ENCODE results near the gene KLK13.

The KLK13 gene

DNA sequence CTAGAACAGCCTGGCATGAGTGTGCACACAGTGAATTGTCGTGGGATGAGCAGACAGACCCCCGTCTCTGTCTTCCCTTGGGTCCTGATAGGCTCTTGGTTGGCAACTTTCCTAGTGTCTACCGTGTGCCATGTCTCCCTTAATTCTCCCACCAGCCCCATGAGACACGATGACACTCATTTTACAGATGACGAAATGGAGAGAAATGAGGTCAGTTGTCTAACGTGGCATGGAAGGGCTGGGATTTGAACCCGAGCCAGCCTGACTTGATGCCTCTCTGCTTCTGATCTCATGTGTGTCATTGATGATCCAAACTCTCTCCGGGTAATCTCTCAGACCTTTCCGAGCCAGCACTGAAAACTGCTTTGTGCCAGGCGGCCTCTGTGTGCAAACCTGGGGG lies 26.2 kb upstream of the KLK13 start:
- H3K9me3 ChIP-seq (ENCODE audit: control insufficient read depth, low read length) = no peaks in the 10 kb centered on the region
- no peak for DNase-seq (ENCODE audit: low read depth)
- H3K36me3 ChIP-seq (ENCODE audit: control insufficient read depth, insufficient read depth, low read length, severe bottlenecking) = no peaks in the 10 kb centered on the region
- H3K4me1 ChIP-seq (ENCODE audit: control insufficient read depth, insufficient read depth, low read length) = peaks cover 3% of the 10 kb centered on the region
- H3K4me3 ChIP-seq (ENCODE audit: low read length) = no peak overlapping the region
- no peaks in the 10 kb centered on the region for H3K27me3 ChIP-seq (replicated peaks; ENCODE audit: control insufficient read depth, insufficient read depth, low read length)
- H3K9ac ChIP-seq (ENCODE audit: low read length) = no peak overlapping the region

DNA sequence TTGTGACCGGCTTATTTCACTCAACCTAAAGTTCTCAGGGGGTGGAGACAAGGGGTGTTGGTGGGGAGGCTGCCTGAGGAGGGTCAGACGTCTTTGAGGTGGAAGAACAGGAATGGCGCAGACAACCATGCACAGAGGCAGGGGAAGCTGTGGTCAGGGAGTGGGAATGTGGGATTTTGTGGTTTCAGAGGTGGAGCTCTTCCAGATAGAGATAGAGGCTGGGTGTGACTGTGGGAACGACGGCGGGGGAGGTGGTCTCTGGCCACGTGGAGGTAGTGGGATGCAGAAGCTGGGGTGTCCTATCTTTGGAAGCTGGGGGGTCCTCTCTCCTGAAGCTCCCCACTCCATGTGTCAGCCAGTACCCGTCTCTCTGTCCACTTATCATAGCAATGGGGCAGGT lies 25.6 kb upstream of the KLK13 start:
- DNase-seq (ENCODE audit: low read depth) = no peak
- Histone ChIP-seq H3K36me3 (ENCODE audit: control insufficient read depth, insufficient read depth, low read length, severe bottlenecking) (no peaks in the 10 kb centered on the region), H3K27me3 (replicated peaks; ENCODE audit: control insufficient read depth, insufficient read depth, low read length) (no peaks in the 10 kb centered on the region), H3K9me3 (ENCODE audit: control insufficient read depth, low read length) (no peaks in the 10 kb centered on the region), H3K9ac (ENCODE audit: low read length) (no peak overlapping the region), H3K4me3 (ENCODE audit: low read length) (no peak overlapping the region), H3K4me1 (ENCODE audit: control insufficient read depth, insufficient read depth, low read length) (peaks cover 3% of the 10 kb centered on the region)

DNA sequence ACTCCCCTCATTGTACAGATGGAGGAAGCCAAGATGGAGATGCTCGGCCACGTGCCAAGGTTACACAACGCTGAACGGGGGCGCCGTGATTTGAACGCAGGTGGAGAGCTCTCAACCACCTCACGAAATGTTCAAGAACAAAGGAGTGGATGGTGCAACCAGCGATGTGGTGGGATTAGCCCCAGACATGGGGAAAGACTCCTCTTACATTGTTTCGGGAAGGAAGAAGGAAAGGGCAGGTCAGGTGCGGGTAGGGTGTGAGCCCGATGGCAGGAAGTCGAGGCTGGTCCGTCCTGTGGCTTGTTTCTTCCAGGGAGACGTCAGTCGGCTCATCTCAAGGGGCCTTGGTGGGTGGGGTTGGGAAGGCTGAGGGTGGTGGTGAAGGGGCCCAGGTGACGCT lies 24.9 kb upstream of the KLK13 start:
- peaks cover 3% of the 10 kb centered on the region for H3K4me1 ChIP-seq (ENCODE audit: control insufficient read depth, insufficient read depth, low read length)
- no peak overlapping the region for H3K4me3 ChIP-seq (ENCODE audit: low read length)
- H3K36me3 ChIP-seq (ENCODE audit: control insufficient read depth, insufficient read depth, low read length, severe bottlenecking) = no peaks in the 10 kb centered on the region
- DNase-seq (ENCODE audit: low read depth) = no peak
- H3K9me3 ChIP-seq (ENCODE audit: control insufficient read depth, low read length) = no peaks in the 10 kb centered on the region
- H3K27me3 ChIP-seq (replicated peaks; ENCODE audit: control insufficient read depth, insufficient read depth, low read length) = no peaks in the 10 kb centered on the region
- no peak overlapping the region for H3K9ac ChIP-seq (ENCODE audit: low read length)

DNA sequence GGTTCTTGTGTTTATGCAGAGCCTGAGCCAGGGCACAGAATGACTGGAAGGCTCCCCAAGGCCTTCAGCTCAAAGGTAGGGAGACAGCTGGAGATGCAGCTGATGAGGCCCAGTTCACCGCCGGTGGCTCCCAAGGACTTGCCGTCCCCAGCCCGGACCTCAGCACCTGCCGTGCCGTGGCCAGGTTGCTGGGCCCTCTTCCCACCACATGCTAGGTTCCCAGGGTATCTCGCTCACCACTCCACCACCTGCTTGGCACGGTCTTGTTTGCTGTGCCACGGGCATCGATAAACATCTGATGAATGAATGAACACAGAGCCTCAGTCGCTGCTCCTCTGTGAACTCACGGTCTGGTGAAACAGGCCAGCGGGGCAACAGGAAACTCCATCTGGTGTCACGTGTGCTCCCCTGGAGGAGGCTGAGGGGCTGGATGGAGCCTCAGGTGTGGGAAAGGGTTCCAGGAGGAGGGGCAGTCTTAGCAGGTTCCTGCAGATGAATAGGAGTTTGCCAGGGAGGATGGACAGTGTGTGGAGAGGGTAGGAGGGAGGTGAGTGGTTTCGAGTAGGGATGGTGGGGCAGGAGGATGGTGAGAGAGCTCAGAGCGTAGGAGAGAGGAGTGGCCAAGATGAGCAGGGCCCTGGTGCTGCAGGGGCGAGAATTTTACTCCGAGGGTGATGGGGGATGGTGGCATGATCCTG lies 21.4 kb upstream of the KLK13 start:
- no peaks in the 10 kb centered on the region for H3K36me3 ChIP-seq (ENCODE audit: control insufficient read depth, insufficient read depth, low read length, severe bottlenecking)
- peaks cover 26% of the 10 kb centered on the region for H3K27me3 ChIP-seq (replicated peaks; ENCODE audit: control insufficient read depth, insufficient read depth, low read length)
- no peak overlapping the region for H3K9ac ChIP-seq (ENCODE audit: low read length)
- H3K9me3 ChIP-seq (ENCODE audit: control insufficient read depth, low read length) = no peaks in the 10 kb centered on the region
- no peak for DNase-seq (ENCODE audit: low read depth)
- no peaks in the 10 kb centered on the region for H3K4me1 ChIP-seq (ENCODE audit: control insufficient read depth, insufficient read depth, low read length)
- no peak overlapping the region for H3K4me3 ChIP-seq (ENCODE audit: low read length)

DNA sequence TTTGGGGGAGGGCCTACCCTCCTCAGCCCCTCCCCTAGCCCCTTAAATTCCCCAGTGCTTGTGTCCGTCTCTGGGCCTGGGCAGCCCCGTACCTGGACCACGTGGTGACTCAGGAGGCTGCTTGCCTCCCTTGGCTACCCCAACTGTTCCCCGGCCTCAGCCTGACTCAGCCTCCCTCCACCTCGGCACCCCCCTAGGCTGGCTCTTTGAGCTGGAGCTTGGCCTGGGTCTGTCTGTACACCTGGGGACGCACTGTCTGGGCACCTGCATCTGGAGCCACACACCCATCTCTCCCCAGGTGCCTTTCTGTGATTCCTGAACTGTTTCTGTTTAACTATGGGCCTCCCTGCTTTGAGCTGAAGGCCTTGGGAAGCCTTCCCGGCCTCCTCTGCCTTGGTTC lies 19.6 kb upstream of the KLK13 start:
- Histone ChIP-seq H3K27me3 (replicated peaks; ENCODE audit: control insufficient read depth, insufficient read depth, low read length) (peaks cover 28% of the 10 kb centered on the region), H3K36me3 (ENCODE audit: control insufficient read depth, insufficient read depth, low read length, severe bottlenecking) (no peaks in the 10 kb centered on the region), H3K9ac (ENCODE audit: low read length) (no peak overlapping the region), H3K4me3 (ENCODE audit: low read length) (no peak overlapping the region), H3K9me3 (ENCODE audit: control insufficient read depth, low read length) (no peaks in the 10 kb centered on the region), H3K4me1 (ENCODE audit: control insufficient read depth, insufficient read depth, low read length) (no peaks in the 10 kb centered on the region)
- DNase-seq (ENCODE audit: low read depth) = no peak

DNA sequence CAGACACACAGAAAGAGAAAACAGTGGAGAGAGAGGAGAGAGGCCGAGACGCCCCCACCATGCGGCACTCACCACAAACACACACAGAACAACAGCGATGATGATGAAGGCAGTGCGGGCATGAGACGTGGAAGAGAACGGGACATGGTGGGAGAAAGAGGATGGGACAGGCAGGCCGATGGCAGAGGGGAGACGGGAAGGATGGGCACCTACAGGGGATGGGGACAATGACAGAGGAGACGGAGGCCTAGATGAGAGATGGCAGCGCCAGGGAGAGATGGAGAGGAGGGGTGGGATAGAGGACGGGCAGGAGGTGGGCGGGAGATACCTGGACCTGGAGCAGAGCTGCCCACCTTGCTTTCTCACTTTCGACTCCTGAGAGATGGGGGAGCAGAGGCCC lies 18.9 kb upstream of the KLK13 start:
- Histone ChIP-seq H3K9me3 (ENCODE audit: control insufficient read depth, low read length) (no peaks in the 10 kb centered on the region), H3K4me3 (ENCODE audit: low read length) (no peak overlapping the region), H3K4me1 (ENCODE audit: control insufficient read depth, insufficient read depth, low read length) (no peaks in the 10 kb centered on the region), H3K9ac (ENCODE audit: low read length) (no peak overlapping the region), H3K27me3 (replicated peaks; ENCODE audit: control insufficient read depth, insufficient read depth, low read length) (peaks cover 28% of the 10 kb centered on the region), H3K36me3 (ENCODE audit: control insufficient read depth, insufficient read depth, low read length, severe bottlenecking) (no peaks in the 10 kb centered on the region)
- DNase-seq (ENCODE audit: low read depth) = no peak

DNA sequence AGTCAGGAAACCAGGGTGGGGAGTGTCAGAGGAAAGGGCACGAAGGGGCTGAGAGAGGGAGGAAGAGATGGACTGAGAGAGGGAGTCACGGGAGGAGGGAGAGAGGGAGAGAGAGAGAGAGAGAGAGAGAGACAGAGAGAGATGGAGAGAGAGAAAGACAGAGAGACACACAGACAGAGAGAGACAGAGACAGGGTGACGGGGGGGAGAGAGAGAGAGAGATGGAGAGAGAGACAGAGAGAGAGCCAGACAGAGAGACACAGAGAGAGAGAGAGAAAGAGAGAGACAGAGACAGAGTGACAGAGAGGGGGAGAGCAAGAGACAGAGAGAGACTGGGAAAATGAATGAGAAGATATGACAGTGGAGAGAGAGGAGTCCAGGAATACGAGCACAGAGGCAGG lies 18.3 kb upstream of the KLK13 start:
- H3K36me3 ChIP-seq (ENCODE audit: control insufficient read depth, insufficient read depth, low read length, severe bottlenecking) = no peaks in the 10 kb centered on the region
- H3K9me3 ChIP-seq (ENCODE audit: control insufficient read depth, low read length) = no peaks in the 10 kb centered on the region
- H3K27me3 ChIP-seq (replicated peaks; ENCODE audit: control insufficient read depth, insufficient read depth, low read length) = peaks cover 30% of the 10 kb centered on the region
- no peak overlapping the region for H3K9ac ChIP-seq (ENCODE audit: low read length)
- H3K4me1 ChIP-seq (ENCODE audit: control insufficient read depth, insufficient read depth, low read length) = no peaks in the 10 kb centered on the region
- DNase-seq (ENCODE audit: low read depth) = no peak
- no peak overlapping the region for H3K4me3 ChIP-seq (ENCODE audit: low read length)

DNA sequence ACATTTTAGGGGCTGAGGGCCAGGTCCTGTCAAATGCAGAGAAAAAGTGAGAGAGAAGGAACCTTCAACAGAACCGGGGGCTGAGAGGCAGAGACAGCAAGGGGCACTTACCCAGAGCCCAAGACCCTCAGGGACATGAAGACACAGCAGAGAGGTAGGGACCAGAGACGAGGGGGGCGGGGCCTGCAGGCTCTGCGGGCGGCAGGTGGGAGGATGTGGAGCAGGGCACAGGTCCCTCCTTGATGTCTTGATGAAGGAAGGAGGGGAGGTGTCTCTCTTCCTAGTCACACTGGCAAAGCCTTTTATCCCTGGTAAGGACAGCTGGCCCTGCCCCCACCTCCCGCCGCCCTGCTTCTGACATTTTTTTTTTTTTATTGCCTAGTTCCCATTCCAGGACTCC lies 17.7 kb upstream of the KLK13 start, which contains the start of gene KLK14:
TSS of gene KLK14 (minus strand) at position 277 of the 400 bp plus-strand sequence. CDS start at position 4, 273 bp downstream.
- Histone ChIP-seq H3K27me3 (replicated peaks; ENCODE audit: control insufficient read depth, insufficient read depth, low read length) (peaks cover 32% of the 10 kb centered on the region), H3K36me3 (ENCODE audit: control insufficient read depth, insufficient read depth, low read length, severe bottlenecking) (no peaks in the 10 kb centered on the region), H3K9me3 (ENCODE audit: control insufficient read depth, low read length) (no peaks in the 10 kb centered on the region), H3K4me3 (ENCODE audit: low read length) (no peak within 1 kb of the TSS), H3K4me1 (ENCODE audit: control insufficient read depth, insufficient read depth, low read length) (no peaks in the 10 kb centered on the region), H3K9ac (ENCODE audit: low read length) (no peak within 1 kb of the TSS)
- no peak for DNase-seq (ENCODE audit: low read depth)

DNA sequence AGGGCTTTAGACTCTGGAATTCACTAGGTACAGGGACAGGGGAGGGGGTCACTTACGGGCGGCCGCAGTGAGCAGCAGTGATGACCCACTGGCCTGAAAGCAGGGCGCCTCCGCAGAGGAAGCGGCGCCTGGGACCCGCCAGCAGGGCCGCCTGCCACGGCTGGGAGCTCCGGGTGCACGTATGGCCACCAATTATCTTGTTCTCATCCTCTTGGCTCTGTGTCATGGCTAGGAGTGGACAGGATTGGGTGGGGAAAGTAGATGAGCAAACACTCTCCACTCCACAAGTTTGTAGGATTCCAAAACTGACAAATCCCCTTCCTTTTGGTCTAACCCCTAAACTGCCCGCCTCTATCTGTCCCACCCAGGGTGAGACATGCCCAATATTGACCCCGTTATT lies 16.6 kb upstream of the KLK13 start:
- H3K36me3 ChIP-seq (ENCODE audit: control insufficient read depth, insufficient read depth, low read length, severe bottlenecking) = no peaks in the 10 kb centered on the region
- H3K9me3 ChIP-seq (ENCODE audit: control insufficient read depth, low read length) = no peaks in the 10 kb centered on the region
- no peak overlapping the region for H3K9ac ChIP-seq (ENCODE audit: low read length)
- H3K4me3 ChIP-seq (ENCODE audit: low read length) = no peak overlapping the region
- no peaks in the 10 kb centered on the region for H3K4me1 ChIP-seq (ENCODE audit: control insufficient read depth, insufficient read depth, low read length)
- peaks cover 34% of the 10 kb centered on the region for H3K27me3 ChIP-seq (replicated peaks; ENCODE audit: control insufficient read depth, insufficient read depth, low read length)
- no peak for DNase-seq (ENCODE audit: low read depth)

DNA sequence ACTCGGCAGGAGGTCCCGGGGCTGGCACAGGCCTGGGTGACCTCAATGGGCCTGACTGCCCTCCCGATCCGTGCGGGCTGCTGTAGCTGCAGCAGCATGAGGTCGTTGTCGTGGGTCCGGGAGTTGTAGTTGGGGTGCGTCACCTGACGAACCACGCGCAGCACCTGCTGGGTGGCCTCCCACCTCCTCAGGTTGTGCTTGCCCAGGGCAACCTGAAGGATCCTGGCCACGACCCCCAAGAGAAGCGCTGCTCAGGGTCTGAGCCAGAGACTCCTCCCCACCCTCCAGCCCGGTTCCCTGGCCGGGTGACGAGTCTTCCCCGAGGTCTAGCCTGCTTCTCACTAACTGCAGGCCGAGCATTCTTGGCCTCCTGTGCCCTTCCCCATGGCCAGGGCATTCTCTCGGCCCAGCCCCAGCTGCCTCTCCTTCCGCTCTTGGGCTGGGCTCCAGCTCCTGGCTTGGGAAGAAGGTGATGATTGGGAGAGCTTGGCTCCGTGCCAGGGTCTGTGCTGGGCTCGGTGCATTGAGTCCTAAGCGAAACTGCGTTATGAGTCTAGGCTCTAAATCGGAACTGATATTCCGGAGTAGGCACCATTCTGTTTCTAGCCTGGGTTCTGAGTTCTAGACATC lies 14.7 kb upstream of the KLK13 start:
- Histone ChIP-seq H3K4me3 (ENCODE audit: low read length) (no peak overlapping the region), H3K4me1 (ENCODE audit: control insufficient read depth, insufficient read depth, low read length) (no peaks in the 10 kb centered on the region), H3K9me3 (ENCODE audit: control insufficient read depth, low read length) (no peaks in the 10 kb centered on the region), H3K9ac (ENCODE audit: low read length) (no peak overlapping the region), H3K27me3 (replicated peaks; ENCODE audit: control insufficient read depth, insufficient read depth, low read length) (peaks cover 36% of the 10 kb centered on the region), H3K36me3 (ENCODE audit: control insufficient read depth, insufficient read depth, low read length, severe bottlenecking) (no peaks in the 10 kb centered on the region)
- no peak for DNase-seq (ENCODE audit: low read depth)

DNA sequence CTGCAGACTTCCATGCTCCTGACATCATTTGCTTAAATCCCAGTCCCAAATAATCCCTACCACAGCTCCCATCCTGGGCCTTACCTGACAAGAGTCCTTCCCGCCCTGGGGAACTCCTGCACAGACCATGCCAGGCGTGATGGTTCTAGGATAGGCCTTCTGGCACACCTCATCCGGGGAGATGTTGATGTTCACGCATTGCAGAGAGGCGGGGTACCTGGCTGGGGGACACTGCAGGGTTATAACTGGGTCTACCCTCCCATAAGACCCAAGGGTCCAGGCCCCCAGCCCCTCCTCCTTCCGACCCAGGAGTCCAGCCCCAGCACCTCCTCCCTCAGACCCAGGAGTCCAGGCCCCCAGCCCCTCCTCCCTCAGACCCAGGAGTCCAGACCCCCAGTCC lies 13.8 kb upstream of the KLK13 start:
- no peak overlapping the region for H3K9ac ChIP-seq (ENCODE audit: low read length)
- H3K27me3 ChIP-seq (replicated peaks; ENCODE audit: control insufficient read depth, insufficient read depth, low read length) = peaks cover 28% of the 10 kb centered on the region
- no peaks in the 10 kb centered on the region for H3K36me3 ChIP-seq (ENCODE audit: control insufficient read depth, insufficient read depth, low read length, severe bottlenecking)
- DNase-seq (ENCODE audit: low read depth) = no peak
- peaks cover 7% of the 10 kb centered on the region for H3K9me3 ChIP-seq (ENCODE audit: control insufficient read depth, low read length)
- H3K4me1 ChIP-seq (ENCODE audit: control insufficient read depth, insufficient read depth, low read length) = no peaks in the 10 kb centered on the region
- H3K4me3 ChIP-seq (ENCODE audit: low read length) = no peak overlapping the region

DNA sequence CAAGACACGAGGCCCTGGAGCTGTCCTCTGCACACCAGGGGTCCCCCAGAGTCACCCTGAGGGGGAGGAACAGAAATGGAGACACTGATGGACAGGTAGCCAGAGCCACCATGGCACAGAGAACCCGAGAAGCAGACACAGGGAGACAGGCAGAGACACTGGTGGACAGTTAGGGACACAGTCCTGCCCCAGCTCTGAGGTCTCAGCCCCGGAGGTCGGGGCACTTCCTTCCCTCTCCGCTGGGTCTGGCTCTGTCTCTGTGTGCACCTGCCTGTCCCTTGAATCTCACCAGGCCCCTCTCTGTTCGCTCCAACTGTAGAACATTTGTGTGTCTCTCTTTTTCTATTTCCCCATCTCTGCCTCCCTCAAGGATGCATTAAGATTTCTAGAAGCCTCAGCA lies 13.2 kb upstream of the KLK13 start:
- Histone ChIP-seq H3K9me3 (ENCODE audit: control insufficient read depth, low read length) (peaks cover 14% of the 10 kb centered on the region), H3K9ac (ENCODE audit: low read length) (no peak overlapping the region), H3K36me3 (ENCODE audit: control insufficient read depth, insufficient read depth, low read length, severe bottlenecking) (no peaks in the 10 kb centered on the region), H3K4me3 (ENCODE audit: low read length) (no peak overlapping the region), H3K4me1 (ENCODE audit: control insufficient read depth, insufficient read depth, low read length) (no peaks in the 10 kb centered on the region), H3K27me3 (replicated peaks; ENCODE audit: control insufficient read depth, insufficient read depth, low read length) (peaks cover 21% of the 10 kb centered on the region)
- DNase-seq (ENCODE audit: low read depth) = no peak
